ENCODE results near the gene SEL1L.
A peak's percentile ranks its signal among the peaks of the same experiment; 100 is the strongest.
"Not testable (repeated sequence)": the region's sequence is repeated elsewhere in the genome, so short reads cannot be mapped to it uniquely, and the experiment has no call there.

SEL1L gene

GRCh38 chr14:81446279-81447007, 87.2 kb downstream of the SEL1L start:
- DNase-seq (ENCODE audit: low spot score) = no peak

GRCh38 chr14:81441626-81442134, 92.0 kb downstream of the SEL1L start:
- DNase-seq (ENCODE audit: low spot score) = no peak

- no peak for DNase-seq (ENCODE audit: low spot score)
These were observed 93.6 kb downstream of the SEL1L start for GRCh38 chr14:81440041-81440440.

- DNase-seq (ENCODE audit: low spot score) = no peak
These were observed 96.4 kb downstream of the SEL1L start for GRCh38 chr14:81437244-81437643.

- peak; percentile 84 for DNase-seq (ENCODE audit: low spot score)
These were observed 97.1 kb downstream of the SEL1L start for GRCh38 chr14:81436296-81437138.

- peak; percentile 64 for DNase-seq (ENCODE audit: low spot score)
These were observed 98.0 kb downstream of the SEL1L start for GRCh38 chr14:81435391-81436295.

- DNase-seq (ENCODE audit: low spot score) = no peak
These were observed 98.6 kb downstream of the SEL1L start for GRCh38 chr14:81435048-81435390.

- DNase-seq (ENCODE audit: low spot score) = no peak
These were observed 99.4 kb downstream of the SEL1L start for GRCh38 chr14:81434230-81434629.

- no peak for DNase-seq (ENCODE audit: low spot score)
These were observed 100.3 kb downstream of the SEL1L start for GRCh38 chr14:81433378-81433777.

- DNase-seq (ENCODE audit: low spot score) = no peak
These were observed 101.4 kb downstream of the SEL1L start for GRCh38 chr14:81432219-81432661.

- DNase-seq (ENCODE audit: low spot score) = no peak
These were observed 103.4 kb downstream of the SEL1L start for GRCh38 chr14:81430235-81430634.

- DNase-seq (ENCODE audit: low spot score) = not testable (repeated sequence)
These were observed 103.9 kb downstream of the SEL1L start for GRCh38 chr14:81429749-81430148.

- DNase-seq (ENCODE audit: low spot score) = no peak
These were observed 104.6 kb downstream of the SEL1L start for GRCh38 chr14:81429028-81429427.

- DNase-seq (ENCODE audit: low spot score) = no peak
These were observed 106.2 kb downstream of the SEL1L start for GRCh38 chr14:81427348-81428058.

GRCh38 chr14:81423504-81423903, 110.1 kb downstream of the SEL1L start:
- no peak for DNase-seq (ENCODE audit: low spot score)
